ENCODE measurements around the gene JAZF1. TPM values are rescaled to one million over a fixed set of nuclear protein-coding genes. Genes with fewer than 3 reads are reported as not detected.

The JAZF1 gene
- total RNA-seq, 4 donors from 2014 or later: 12.7 to 19.2 (median 14.7) TPM

- Histone ChIP-seq H3K9me3 (no peaks in the 10 kb centered on the region), H3K36me3 (no peaks in the 10 kb centered on the region), H3K27me3 (no peaks in the 10 kb centered on the region), H3K27ac (no peak overlapping the region), H3K4me3 (replicated peaks in 1 of 3) (no peak overlapping the region), H3K4me1 (peaks cover 41 to 55% of the 10 kb centered on the region in 2 donors)
- TF ChIP-seq CTCF (IDR thresholded peaks at IDR 0.05) (no peak), POLR2A (IDR thresholded peaks at IDR 0.05) (no peak)
- intact Hi-C loops (cut with DNase I): no loop called here
- DNase-seq: no peak
Observed at GRCh38 chr7:28067171-28067570, 113.4 kb downstream of the JAZF1 start.

DNA sequence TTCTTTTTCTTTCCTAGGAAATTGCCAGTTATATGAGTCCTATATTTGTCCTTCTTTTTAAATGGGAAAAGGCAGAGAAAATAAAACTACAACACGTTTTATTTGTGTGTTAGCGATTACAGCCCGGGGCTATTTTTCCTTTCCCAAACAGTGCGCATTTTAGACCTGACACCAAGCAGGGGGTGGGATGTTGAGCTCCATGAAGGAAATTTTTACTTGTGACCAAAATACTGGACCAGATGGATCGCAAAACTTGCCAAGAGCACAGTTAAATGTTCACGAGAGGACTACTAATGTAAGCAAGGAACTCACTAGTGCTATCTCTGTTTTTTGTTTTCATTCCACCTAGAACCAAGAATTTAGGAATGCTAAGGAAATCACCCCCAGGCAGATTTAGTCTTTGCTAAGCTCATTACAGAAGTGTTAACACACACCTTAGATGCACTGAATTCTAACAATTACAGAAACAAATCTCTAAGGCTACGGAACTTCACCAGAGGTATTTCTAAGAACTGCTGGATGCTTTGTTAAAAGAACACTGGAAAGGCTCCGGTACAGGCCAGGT lies 114.8 kb downstream of the JAZF1 start:
- no peak for DNase-seq
- WGBS, 2 donors: 66 to 74% methylated on average over 8 of the region's 8 CpGs
- intact Hi-C loops (cut with DNase I): no loop called here
- Histone ChIP-seq H3K27ac (peak overlapping the region in 2 of 3 donors; percentile 6 to 35), H3K27me3 (no peaks in the 10 kb centered on the region), H3K4me3 (replicated peaks in 1 of 3) (no peak overlapping the region), H3K9me3 (no peaks in the 10 kb centered on the region), H3K36me3 (no peaks in the 10 kb centered on the region), H3K4me1 (peaks cover 33 to 52% of the 10 kb centered on the region in 2 donors)
- no peak for TF ChIP-seq CTCF (IDR thresholded peaks at IDR 0.05)
- TF ChIP-seq POLR2A (IDR thresholded peaks at IDR 0.05): no peak

DNA sequence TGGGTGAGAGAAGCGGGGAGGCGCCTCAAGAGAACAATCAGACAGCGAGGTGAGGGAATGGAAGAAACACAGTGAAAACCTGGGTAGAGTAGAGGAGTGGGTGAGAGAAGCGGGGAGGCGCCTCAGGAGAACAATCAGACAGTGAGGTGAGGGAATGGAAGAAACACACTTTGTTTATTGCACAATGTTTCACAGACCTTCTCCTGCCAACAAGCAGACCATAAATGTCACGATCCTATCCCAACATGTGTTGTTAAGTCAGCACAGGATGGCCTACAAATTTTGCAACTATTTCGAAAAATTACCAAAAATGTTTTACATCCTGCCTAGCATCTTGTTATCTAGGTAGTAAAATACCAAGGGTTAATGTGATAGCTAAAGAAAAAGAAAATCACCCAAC lies 115.3 kb downstream of the JAZF1 start:
- Histone ChIP-seq H3K9me3 (no peaks in the 10 kb centered on the region), H3K4me3 (replicated peaks in 1 of 3) (no peak overlapping the region), H3K36me3 (no peaks in the 10 kb centered on the region), H3K27ac (peak overlapping the region in 1 of 3 donors; percentile 35), H3K4me1 (peaks cover 28 to 47% of the 10 kb centered on the region in 2 donors), H3K27me3 (no peaks in the 10 kb centered on the region)
- TF ChIP-seq POLR2A (IDR thresholded peaks at IDR 0.05) (no peak), CTCF (IDR thresholded peaks at IDR 0.05) (no peak)
- intact Hi-C loops (cut with DNase I): no loop called here
- no peak for DNase-seq
- WGBS, 2 donors: 92 to 94% methylated on average over 7 of the region's 7 CpGs

- peak overlapping the region in 1 of 3 donors; percentile 35 for H3K27ac ChIP-seq
- no peaks in the 10 kb centered on the region for H3K27me3 ChIP-seq
- no peaks in the 10 kb centered on the region for H3K9me3 ChIP-seq
- TF ChIP-seq CTCF (IDR thresholded peaks at IDR 0.05) (no peak), POLR2A (IDR thresholded peaks at IDR 0.05) (no peak)
- no peak overlapping the region for H3K4me3 ChIP-seq (replicated peaks in 1 of 3)
- no peak for DNase-seq
- intact Hi-C loops (cut with DNase I): no loop called here
- H3K4me1 ChIP-seq: peaks cover 20 to 39% of the 10 kb centered on the region in 2 donors
- H3K36me3 ChIP-seq: no peaks in the 10 kb centered on the region
Observed at GRCh38 chr7:28064437-28064836, 116.2 kb downstream of the JAZF1 start.

GRCh38 chr7:28062197-28062991 lies 118.2 kb downstream of the JAZF1 start:
- 58 to 61% methylated on average over 11 to 12 of the region's 12 CpGs for WGBS, 2 donors
- TF ChIP-seq CTCF (IDR thresholded peaks at IDR 0.05): peak; percentile 45 to 75 (median 68)
- no peak for TF ChIP-seq POLR2A (IDR thresholded peaks at IDR 0.05)
- Histone ChIP-seq H3K27ac (no peak overlapping the region), H3K4me1 (peaks cover 9 to 26% of the 10 kb centered on the region in 2 donors), H3K27me3 (no peaks in the 10 kb centered on the region), H3K9me3 (no peaks in the 10 kb centered on the region), H3K36me3 (no peaks in the 10 kb centered on the region), H3K4me3 (replicated peaks in 1 of 3) (no peak overlapping the region)
- intact Hi-C loops (cut with DNase I): no loop called here
- DNase-seq: peak; percentile 75 to 80
